Adrenal gland (tissue), 12 donors: Measurements from ENCODE around the gene PPP1R7. TPM values are rescaled to one million over a fixed set of nuclear protein-coding genes. Genes with fewer than 3 reads are reported as not detected.

ENCODE experiments used
- DNase-seq, 7 donors: peaks; one replicate each; pipeline ENCODE4 v3.0.0-alpha.2; 2019 to 2020
- H3K27ac ChIP-seq, 5 donors: fragments of 200-600 bp; sonication (generic) in 4 of 5; 1 replicate in 3 of 5; 2 replicates in 2 of 5; pipeline versions ENCODE4 v1.5.1 to v1.8.0; 2016 to 2020; ENCODE audit warnings: mild to moderate bottlenecking in 1 of 5
- H3K27me3 ChIP-seq: fragments of 200-600 bp; 2 replicates; pipeline ENCODE4 v1.8.0; 2021
- H3K36me3 ChIP-seq, 2 donors: fragments of 200-600 bp; replicated peaks in 1 of 2; 1 replicate in 1 of 2; 2 replicates in 1 of 2; pipeline versions ENCODE4 v1.5.1 to v1.8.0; 2018 to 2022
- H3K4me1 ChIP-seq, 2 donors: fragments of 200-600 bp; replicated peaks in 1 of 2; 1 replicate in 1 of 2; 2 replicates in 1 of 2; pipeline versions ENCODE4 v1.5.1 to v1.8.0; 2018 to 2021
- H3K4me3 ChIP-seq, 4 donors: fragments of 200-600 bp; sonication (generic) in 3 of 4; one replicate each; pipeline ENCODE4 v1.5.1; 2016 to 2018
- H3K9me3 ChIP-seq, 3 donors: fragments of 200-600 bp; sonication (generic) in 1 of 3; replicated peaks in 1 of 3; 1 replicate in 2 of 3; 2 replicates in 1 of 3; pipeline versions ENCODE4 v1.5.1 to v1.8.0; 2016 to 2021
- POLR2A ChIP-seq, 2 donors: fragments of 450-650 bp; IDR thresholded peaks; one replicate each; pipeline ENCODE4 v1.6.1; 2017; ENCODE audit warnings: antibody characterized with exemption in 2 of 2, mild to moderate bottlenecking in 2 of 2, moderate library complexity in 1 of 2
- WGBS, 4 donors: extraction: QIAGEN DNeasy Blood & Tissue Kit in 2 of 4; methylation state at CpG; one replicate each; pipeline versions ENCODE4 v1.1.5 to v1.1.7; 2013 to 2017; 5-methylcytosine and 5-hydroxymethylcytosine counted together
- intact Hi-C, 2 donors: fragments of 100-400 bp; cut with DNase I; formaldehyde crosslinking; loops; one replicate each; pipeline versions ENCODE4 v1.14.1 to v1.15.0; 2022 to 2023
- polyA plus RNA-seq, 3 donors: library from polyadenylated mRNA; stranded (reverse); fragments of 200-250 nt in 2 of 3; fragments of 350-450 nt in 1 of 3; fragmentation: Illumina TruSeq in 1 of 3; extraction: RNeasy Lipid Tissue Mini Kit (QIAGEN cat#74804) in 1 of 3; gene quantifications; one replicate each; pipeline ENCODE4 v1.2.3, GENCODE V29; 2013 to 2014
- total RNA-seq, 9 donors: library from RNA; depleted of rRNA in 4 of 9; stranded (reverse); fragments of >200 nt in 4 of 9; fragments of 120-200 nt in 1 of 9; fragmentation: NEBNext Ultra II Directional in 1 of 9; extraction: Animal tissue kit (Norgen Biotek cat#: 25700) in 1 of 9; gene quantifications; one replicate each; pipeline versions ENCODE4 v1.1.0 to v1.2.4, GENCODE V29; 2013 to 2023
- TF ChIP-seq, protein P1 (sequence below), 6 experiments: fragments of 450-650 bp in 4 of 6; fragments of 200-600 bp in 2 of 6; sonication (generic) in 1 of 6; IDR thresholded peaks; 1 replicate in 5 of 6; 2 replicates in 1 of 6; pipeline versions ENCODE4 v1.5.1 to v1.8.0; 2016 to 2021; ENCODE audit warnings: antibody characterized with exemption in 6 of 6, mild to moderate bottlenecking in 2 of 6, moderate library complexity in 1 of 6
- donor health status: healthy with polysubstance abuse.
- donor health status: Bipolar disorder and iron deficiency.
- donor health status: DM: yes; HTN: yes; CAD: no.
- donor health status: DM: no; HTN: no; CAD: no.
- donor health status: DM: no; HTN: no; CAD: no.
- donor health status: DM: yes; HTN: yes; CAD: no.

Gene PPP1R7
- total and polyA plus RNA-seq, 12 donors = 26.2 to 128 (median 63.1) TPM

GRCh38 chr2:241108271-241109209 is 41.7 kb upstream of the PPP1R7 start:
- peak in 1 of 7 donors; percentile 41 for DNase-seq
- intact Hi-C loops = no loop called here
- H3K4me1 ChIP-seq = peaks cover 0 to 1% of the 10 kb centered on the region in 2 donors
- no peak for TF ChIP-seq POLR2A (IDR thresholded peaks at IDR 0.05)
- TF ChIP-seq, protein P1, sequence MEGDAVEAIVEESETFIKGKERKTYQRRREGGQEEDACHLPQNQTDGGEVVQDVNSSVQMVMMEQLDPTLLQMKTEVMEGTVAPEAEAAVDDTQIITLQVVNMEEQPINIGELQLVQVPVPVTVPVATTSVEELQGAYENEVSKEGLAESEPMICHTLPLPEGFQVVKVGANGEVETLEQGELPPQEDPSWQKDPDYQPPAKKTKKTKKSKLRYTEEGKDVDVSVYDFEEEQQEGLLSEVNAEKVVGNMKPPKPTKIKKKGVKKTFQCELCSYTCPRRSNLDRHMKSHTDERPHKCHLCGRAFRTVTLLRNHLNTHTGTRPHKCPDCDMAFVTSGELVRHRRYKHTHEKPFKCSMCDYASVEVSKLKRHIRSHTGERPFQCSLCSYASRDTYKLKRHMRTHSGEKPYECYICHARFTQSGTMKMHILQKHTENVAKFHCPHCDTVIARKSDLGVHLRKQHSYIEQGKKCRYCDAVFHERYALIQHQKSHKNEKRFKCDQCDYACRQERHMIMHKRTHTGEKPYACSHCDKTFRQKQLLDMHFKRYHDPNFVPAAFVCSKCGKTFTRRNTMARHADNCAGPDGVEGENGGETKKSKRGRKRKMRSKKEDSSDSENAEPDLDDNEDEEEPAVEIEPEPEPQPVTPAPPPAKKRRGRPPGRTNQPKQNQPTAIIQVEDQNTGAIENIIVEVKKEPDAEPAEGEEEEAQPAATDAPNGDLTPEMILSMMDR (IDR thresholded peaks at IDR 0.05) = no peak
- WGBS, 4 donors = 78 to 86% (median 85%) methylated on average over 23 to 35 of the region's 35 CpGs
- no peak overlapping the region for H3K27ac ChIP-seq
- H3K9me3 ChIP-seq = no peaks in the 10 kb centered on the region
- H3K4me3 ChIP-seq = no peak overlapping the region
- no peaks in the 10 kb centered on the region for H3K27me3 ChIP-seq
- no peaks in the 10 kb centered on the region for H3K36me3 ChIP-seq

GRCh38 chr2:241109210-241110088 is 40.8 kb upstream of the PPP1R7 start:
- DNase-seq = no peak
- TF ChIP-seq, protein P1 (IDR thresholded peaks at IDR 0.05) = no peak
- TF ChIP-seq POLR2A (IDR thresholded peaks at IDR 0.05) = no peak
- WGBS, 4 donors = 87 to 91% (median 88%) methylated on average over 13 to 14 of the region's 14 CpGs

DNA sequence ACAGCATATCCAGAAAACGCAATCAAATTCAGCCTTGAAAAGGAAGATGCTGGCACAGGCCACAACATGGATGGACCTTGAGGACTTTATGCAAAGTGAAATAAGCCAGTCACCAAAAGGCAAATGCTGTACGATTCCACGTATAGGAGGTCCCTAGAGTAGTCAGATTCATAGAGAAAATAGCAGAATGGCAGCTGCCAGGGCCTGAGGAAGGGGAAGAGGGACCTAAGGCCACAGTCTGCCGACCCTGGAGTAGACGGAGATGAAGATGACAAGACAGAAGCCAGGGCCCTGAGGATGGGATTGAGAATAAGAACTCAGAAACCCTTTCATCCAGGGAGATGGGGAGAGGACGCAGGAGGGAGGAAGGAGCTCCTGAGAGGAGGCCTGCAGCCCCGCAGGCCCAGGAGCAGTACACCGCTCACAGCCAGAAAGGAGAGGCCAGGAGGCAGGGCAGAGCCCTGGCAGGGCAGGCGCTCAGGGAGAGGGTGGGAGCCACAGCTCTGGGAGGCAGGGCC is 40.1 kb upstream of the PPP1R7 start:
- no peak for DNase-seq
- 84 to 89% (median 87%) methylated on average over 8 to 9 of the region's 9 CpGs for WGBS, 4 donors
- intact Hi-C loops = no loop called here
- TF ChIP-seq, protein P1 (IDR thresholded peaks at IDR 0.05) = no peak
- TF ChIP-seq POLR2A (IDR thresholded peaks at IDR 0.05) = no peak
- Histone ChIP-seq H3K9me3 (no peaks in the 10 kb centered on the region), H3K36me3 (no peaks in the 10 kb centered on the region), H3K27me3 (no peaks in the 10 kb centered on the region), H3K4me1 (no peaks in the 10 kb centered on the region), H3K4me3 (no peak overlapping the region), H3K27ac (no peak overlapping the region)

More at GRCh38 chr2:241109210-241110088, 40.8 kb upstream of the PPP1R7 start:
- intact Hi-C loops = no loop called here
- H3K36me3 ChIP-seq = no peaks in the 10 kb centered on the region
- no peak overlapping the region for H3K4me3 ChIP-seq
- H3K4me1 ChIP-seq = no peaks in the 10 kb centered on the region
- H3K9me3 ChIP-seq = no peaks in the 10 kb centered on the region
- no peak overlapping the region for H3K27ac ChIP-seq
- no peaks in the 10 kb centered on the region for H3K27me3 ChIP-seq
